NCI-H446 treated with DMSO at 0.1 percent for 48 hours (cell line): ENCODE data around the gene RFLNA.
"Not testable (repeated sequence)": the region's sequence is repeated elsewhere in the genome, so short reads cannot be mapped to it uniquely, and the experiment has no call there.

ENCODE experiments used
- DNase-seq: peaks from one replicate; lab custom pipeline; 2025; lab: John Stamatoyannopoulos, UW

RFLNA gene

DNA sequence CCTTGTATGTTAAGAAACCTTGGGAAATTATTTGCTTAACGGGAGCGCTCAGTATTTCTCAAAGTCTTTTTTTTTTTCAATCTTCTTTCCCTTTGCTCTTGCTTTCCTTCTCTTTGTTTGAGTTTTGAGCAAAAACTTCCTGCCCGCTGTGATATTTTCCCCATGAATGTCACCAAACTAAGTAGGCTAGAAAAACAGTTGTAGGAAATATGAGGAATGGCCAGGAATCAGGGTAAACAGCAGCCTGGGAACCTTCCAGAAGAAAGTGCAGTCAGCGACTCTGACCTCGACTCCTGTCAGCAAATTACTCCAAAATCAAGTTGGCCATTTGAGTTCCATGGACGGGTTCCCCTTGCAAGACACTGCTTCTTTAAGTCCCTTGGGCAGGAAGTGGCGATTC is 11.6 kb upstream of the RFLNA start:
- no peak for DNase-seq

DNA sequence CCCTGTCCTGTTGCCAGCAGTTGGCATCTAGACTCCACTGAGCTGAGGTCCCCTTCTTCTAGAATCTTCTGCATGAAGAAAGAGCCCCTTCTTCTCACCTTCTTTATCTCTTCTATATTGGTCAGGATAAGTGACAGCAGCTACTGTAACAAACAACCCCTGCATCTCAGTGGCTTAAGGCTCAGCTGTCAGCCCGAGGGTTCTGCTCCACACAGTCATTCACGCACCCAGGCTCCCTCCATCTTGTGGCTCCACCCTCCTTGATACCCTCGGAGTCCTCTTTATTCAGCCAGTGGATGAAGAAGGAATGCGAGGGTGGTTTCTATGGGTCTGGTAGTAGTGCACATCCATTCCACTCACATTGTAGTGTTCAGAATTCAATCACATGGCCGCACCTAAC is 10.5 kb upstream of the RFLNA start:
- DNase-seq: no peak

DNA sequence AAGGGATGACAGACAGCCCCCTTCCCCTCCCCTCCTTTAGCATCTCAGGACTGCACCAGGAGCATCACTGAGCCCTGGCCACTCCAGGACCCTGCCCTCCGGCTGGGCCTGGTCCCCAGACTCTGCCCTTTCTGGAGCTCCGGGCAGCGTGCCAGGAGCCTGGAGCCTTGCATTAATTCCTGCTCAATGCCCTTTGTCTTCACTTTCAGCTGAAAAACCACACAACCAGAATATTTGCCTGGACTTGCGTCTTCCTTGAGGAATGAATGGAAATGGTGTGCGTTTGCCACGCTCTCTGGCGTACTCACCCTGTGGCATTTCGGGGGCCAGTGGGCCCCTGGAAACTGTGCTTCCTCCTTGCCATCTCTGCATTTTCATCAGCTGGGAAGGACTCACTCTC is 8.5 kb upstream of the RFLNA start:
- no peak for DNase-seq

DNA sequence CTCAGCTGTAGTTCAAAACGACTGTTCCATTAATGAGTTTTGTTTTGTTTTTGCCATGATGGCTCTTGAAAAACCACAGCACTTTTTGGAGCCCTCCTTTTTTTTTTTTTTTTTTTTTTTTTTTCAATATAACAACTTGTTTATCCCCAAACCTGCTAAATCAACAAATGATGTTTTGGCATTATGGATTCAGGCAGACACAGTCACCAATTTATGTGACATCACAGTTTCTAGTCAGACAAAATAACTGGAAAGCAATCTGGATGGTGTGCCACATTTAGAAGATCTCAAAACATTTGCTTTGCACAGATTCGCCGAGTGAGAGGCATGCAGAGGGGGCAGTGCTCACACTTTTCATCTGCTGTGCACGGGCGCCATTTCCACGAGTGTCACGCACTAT is 7.9 kb upstream of the RFLNA start:
- DNase-seq: no peak

DNA sequence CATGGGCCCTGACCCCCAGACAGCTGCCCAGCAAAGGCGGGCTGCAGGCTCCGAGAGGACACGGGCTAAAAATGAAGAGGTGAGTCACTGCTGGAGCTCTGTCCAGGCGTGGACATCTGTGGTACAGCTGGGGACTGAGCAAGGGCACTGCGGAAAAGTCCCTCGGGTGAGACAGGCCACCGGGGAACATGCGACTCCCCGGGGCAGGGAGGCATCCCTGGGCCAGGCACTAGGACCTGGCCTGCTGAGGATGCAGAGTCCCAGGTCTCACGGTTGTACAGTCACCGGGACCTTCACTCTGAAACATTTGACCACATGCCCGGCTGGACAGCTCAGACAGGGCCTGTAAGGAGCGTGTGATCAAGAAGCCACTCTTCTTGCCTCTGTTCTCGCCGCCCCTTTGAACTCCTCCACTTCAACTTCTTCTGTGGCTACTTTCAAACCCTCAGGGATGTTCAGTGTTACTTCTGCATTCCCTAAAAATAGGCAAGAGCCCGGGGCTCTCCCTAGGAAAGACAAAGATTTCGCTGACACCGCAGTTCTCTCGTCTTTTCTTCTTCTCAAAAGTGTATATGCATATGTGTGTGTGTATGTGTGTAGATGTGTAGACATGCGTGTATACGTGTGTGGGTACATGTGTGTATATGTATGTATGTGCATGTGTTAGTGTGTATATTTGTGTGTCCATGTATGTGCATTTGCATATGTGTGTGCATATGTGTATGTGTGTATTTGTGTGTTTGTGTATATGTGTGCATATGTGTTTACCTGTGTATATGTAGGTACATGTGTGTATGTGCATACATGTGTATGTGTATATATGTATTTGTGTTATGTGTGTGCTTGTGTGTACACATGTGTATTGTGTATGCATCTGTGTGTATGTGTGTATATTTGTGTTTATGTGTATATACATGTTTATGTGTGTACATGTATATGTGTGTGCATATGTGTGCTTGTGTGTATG is 5.0 kb upstream of the RFLNA start:
- no peak for DNase-seq

DNA sequence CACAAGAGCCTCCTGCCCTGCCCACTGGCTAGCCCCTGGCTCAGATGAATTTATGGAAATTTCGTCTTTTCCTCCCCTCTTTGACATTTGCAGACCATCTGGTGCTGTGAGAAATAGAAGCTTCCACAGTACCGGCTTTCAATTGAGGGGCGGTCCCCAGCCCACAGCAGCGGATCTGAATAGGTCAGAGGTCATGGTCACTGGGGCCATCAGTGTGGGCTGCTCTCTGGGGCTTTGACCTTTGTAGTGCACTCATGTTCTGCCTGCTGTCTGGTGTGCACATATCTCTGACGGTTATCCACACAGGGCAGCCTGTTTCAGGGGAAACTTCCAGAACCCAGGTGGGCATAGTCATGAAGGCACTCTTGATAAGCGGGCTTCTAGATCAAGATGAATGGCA is 2.5 kb upstream of the RFLNA start:
- DNase-seq: no peak

DNA sequence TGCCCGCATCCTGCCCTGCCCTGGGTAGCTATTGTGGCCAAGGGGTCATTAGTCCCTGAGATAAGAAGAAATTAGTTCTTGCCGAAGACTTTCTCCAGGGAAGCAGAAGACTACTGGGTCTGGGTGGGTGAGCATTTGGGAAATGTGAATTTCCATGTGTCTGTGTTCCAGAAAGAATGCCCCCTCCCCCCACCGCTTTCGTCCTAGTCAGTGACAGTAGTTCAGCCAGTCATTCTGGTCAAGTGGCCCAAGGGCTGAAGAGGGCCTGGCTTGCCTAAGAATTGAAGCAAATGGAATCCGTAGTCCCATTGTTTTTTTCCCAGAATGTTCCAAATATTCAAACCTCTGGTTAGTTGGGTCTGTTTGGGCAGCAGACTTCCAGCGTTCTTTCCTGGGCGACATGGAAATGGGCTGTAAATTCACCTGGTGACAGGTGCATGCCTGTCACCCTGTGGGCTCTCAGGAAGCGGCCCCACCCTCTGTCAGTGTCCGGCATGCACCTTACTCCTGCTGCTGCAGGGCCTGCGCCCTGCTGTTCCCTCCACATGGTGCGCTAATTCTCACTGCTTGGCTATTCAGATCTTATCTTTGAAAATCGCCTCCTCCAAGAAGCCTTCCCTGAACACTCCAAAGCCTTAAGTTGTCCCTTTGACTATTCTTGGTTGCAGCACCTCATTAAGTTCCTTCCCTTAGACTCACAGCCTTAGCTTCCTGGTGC is 1.4 kb upstream of the RFLNA start:
- DNase-seq: no peak

DNA sequence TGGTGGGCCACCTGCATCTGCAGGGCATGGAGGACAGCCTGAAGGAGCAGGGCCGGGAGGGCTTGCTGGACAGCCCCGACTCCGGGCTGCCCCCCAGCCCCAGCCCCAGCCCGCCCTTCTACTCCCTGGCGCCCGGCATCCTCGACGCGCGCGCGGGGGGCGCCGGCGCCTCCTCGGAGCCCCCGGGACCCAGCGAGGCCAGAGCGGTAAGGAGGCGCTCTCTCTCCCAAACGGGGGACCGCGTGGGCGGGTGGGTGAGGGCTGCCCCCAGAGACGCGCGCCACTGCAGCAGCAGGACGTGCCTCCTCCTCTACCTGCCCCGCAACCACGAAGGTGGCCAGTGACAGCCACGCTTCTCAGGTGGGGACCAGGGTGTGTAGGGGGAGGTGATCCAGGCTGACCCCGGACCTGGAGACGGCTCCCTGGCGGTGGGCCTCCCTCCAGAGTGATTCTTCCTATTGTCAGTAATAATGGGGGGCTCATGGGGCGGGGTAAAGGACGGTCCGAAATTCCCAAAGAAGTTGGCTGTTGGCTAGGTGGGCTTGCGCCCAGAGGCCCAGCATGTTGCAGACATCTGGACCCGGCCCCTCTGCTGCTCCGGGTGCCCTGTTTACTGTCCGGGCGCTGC is 652 bp downstream of the RFLNA start:
- DNase-seq: no peak

DNA sequence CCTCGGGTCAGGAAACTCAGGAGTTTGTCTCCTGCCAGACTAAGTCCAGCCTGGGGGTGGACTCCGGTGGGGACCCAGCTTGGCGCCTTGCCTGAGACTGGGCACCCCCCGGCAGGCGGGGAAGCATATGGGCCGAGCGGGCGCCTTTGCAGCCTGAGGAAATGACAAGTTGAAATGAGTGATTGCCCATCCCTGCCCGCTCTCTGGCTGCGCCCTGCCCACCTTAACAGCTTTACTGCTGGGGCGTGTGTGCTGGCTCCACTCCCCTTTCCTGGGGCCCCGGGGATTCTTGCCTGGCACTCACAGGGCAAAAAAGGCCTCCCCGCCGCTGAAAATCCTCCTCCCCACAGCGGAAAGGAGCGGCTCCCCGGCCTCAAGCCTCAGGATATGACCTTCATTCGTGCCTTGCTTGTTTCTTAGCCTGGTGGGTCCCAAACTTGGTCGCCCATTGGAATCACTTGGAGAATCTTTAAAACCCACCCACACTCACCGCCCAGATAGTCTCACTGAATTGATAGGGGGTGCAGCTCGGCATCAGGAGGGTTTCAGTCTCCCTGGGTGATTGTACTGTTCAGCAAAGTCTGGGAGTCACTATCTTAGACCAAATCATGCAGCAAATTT is 1.5 kb downstream of the RFLNA start:
- DNase-seq: no peak

DNA sequence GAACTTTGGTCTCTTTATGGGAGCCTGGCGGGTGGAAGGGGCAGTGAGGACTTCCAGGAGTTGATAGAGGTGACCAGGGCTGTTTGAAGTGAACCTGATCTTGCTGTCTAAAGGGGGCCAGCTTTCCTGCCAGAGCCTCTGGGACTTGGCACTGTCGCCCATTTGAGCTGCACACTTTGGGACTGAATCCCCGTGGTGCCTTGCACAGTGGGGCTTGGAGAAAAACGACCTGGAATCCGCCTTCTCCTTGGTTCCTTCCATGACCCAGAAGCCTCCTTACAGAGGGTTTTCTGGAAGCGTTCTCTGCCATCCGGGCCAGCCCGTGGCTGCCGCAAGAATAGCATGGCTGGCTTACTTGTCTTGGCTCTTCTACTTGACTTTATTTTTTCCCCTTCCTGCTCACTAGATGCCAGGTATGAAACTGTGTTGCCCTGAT is 2.0 kb downstream of the RFLNA start:
- no peak for DNase-seq

DNA sequence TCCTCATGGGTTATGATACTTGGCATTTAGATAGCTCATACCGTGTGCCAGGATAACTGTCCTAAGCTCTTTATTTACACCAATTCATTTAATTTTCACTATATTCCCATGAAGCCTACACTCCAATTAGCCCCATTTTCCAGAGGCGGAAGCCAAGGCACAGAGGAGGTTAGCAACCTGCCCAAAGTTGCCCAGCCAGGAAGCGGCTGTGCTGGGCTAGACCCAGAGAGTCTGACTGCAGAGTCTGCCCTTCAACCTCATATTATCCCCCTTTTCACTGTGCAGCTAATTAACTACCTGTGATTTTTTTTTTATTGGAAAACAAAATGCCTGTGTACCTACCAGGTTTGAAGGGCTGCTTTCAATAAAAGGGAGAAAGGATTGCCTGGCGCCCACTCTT is 2.5 kb downstream of the RFLNA start:
- no peak for DNase-seq

DNA sequence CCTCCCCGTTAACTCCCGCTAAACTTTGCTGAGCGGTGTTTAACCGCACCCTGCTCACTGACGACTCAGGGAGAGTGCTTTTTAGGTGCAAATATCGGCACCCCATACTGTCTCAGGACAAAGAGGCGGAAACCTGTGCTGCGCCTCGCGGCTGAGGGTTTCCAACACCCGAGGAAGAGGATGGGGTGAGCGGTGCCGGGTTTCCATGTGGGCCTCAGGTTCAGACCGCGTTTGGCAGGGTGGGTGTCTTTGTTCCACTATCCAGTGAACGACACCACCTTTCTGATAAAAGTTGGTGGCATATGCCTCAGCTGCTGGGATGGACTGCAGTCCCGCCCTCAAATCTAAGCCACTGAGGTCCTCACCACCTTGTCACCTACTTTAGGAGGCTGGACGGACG is 3.0 kb downstream of the RFLNA start:
- DNase-seq: no peak

DNA sequence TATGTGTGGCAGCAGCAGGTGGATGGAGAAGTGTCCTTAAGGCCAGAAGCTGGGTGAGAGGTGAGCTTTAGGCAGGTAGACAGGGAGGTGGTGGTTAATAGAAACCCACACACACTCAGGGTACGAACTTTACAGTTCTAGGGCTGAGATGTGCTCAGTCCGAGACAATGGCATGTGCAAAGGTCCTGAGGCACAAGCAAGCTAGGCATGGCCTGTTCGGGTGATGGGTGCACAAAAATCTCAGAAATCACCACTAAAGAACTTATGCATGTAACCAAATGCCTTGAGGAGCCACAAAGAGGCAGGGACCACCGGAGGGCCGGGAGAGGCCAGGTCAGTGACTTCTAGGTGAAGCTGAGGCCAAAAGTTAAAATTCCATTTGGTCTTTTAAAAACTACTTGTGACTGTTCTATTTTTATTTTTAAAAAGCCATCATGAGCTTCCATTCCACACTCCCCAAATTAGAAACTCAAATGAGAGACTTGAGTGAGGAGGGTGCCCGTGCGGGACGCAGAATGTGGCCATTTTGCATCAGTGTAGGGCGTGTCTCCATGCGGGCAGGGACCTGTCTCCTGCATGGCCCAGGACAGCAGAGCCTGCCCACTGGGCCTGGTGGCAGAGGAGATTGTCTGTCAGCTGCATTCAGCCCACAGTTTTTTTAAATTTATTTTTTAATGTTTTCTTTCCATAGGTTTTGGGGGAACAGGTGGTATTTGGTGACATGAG is 4.0 kb downstream of the RFLNA start:
- DNase-seq: no peak

DNA sequence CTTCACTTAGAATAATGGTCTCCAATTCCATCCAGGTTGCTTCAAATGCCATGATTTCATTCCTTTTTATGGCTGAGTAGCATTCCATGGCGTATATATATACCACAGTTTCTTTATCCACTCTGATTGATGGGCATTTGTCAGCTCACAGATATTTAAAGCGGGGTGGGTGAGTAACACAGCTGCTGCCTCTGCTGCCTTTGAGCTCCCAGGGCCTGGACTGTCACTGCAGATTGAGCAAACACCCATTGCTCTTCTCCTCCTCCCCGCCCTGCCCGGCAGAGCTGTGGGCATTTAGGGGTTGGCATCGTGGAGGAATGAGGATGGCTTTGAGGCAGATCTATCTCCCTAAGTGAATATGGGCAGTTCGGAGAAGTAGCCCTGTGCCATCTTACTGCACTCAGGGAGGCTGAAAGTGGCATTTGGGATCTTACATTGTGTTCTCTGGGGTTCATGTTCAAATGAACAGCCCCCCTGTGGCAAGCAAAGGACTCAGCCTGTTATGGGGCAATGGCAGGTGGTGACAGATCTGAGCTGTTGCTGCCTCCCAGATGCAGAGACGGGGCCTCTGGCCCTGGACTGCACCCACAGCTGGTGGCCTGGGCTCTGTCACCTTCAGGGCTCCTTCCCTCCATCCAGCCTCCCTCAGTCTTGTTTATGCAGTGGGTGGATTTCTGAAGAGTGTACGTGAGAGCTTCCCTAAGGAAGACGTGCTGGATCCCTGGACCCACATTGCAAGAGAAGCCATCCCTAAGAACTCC is 4.9 kb downstream of the RFLNA start:
- DNase-seq: no peak

DNA sequence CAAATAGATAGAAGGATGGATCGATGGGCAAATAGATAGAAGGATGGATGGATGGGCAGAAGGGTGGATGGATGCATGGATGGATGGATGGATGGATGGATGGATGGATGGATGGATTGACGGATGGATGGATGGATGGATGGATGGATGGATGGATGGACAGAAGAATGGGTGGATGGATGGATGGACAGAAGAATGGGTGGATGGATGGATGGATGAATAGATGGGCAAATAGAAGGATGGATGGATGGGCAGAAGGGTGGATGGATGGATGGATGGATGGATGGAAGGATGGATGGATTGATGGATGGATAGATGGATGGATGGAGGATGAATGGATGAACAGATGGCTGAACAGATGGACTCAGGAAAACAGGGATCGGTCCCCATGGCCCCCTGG is 5.8 kb downstream of the RFLNA start:
- not testable (repeated sequence) for DNase-seq

DNA sequence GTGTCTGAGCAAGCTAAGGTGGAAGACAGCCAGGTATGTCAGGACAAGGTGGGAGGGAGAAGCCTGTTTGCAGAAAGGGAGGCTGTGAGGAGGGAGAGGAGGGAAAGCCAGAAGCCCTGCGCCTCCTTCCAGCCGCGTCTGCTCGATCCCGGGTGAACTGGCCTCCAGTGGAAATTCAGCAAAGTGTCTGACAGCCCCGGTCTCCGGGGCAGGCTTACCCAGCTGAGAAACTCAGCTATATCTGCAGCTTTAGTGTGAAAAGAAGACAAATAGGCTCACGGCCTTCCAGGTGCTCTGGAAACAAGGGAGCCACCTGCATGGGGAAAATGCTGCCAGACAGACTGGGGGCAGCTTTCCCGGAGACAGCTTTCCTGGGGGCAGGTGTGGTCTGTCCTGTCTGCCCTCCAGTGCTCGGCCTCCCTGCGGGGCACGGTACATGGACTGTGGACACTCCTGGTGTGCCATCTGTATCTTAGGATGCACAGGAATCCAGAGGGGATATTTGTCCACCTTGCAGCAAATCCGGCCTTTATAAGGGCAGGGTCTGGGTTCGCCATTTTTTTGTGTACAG is 6.3 kb downstream of the RFLNA start:
- no peak for DNase-seq

DNA sequence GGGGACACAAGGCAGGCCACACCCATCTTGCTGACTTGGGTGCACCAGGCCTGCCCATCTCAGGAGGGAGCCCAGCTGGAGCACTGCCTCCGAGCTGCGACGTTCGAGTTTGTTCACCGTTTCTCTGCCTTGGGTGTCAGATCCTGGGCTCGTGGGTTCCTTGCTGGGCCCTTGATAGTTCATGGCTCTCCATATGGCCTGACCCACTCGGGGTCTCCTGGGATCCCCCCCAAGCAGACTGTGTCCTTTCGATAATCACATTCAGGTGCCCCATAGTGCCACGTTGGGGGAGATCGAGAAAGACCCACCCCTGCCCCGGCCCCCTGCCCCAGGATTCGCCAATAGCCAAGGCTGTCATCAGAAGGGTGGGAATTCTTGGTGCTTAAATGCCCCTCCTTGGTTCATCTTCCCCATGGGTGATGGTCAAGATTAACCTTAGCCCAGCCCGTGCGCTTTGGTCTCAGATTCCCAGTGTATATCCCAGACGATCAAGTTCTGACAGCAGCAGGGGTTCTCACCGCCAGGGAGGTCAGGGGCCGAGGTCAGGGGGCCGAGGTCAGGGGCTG is 7.4 kb downstream of the RFLNA start:
- no peak for DNase-seq

DNA sequence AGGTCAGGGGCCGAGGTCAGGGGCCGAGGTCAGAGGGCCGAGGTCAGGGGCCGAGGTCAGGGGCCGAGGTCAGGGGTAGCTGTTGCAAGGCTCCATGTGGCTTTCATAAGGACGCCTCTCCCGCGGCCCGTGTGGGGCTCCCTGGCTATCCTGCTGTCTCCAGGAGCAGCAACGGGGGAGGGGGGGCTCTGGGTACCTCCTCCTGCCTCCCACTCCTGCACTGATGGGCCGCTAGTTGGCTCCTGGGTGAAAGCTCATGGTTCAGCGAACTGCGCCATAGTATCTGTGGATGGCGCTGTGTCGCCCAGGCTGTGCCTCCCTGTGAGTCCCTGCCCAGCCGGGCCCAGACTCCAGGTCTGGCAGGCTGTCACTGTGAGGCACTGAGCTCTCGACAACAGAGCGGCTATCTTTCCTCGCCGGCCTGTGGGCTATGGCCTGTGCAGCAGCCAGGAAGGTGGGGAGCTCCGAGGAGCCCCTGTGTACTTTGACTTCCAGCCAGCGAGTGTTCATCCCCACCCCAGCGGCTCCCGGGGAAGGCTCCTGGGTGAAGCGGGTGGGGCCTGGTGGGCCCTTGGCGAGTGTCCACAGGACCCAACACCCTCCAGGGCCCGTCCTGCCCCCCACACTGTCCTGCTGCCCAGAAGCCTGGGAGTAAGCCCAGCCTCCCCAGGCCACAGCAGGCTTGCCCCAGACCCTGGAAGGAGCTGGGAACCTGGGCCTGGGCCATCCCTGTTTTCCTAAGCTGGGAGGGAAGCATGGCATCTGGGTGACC is 8.1 kb downstream of the RFLNA start:
- DNase-seq: no peak

DNA sequence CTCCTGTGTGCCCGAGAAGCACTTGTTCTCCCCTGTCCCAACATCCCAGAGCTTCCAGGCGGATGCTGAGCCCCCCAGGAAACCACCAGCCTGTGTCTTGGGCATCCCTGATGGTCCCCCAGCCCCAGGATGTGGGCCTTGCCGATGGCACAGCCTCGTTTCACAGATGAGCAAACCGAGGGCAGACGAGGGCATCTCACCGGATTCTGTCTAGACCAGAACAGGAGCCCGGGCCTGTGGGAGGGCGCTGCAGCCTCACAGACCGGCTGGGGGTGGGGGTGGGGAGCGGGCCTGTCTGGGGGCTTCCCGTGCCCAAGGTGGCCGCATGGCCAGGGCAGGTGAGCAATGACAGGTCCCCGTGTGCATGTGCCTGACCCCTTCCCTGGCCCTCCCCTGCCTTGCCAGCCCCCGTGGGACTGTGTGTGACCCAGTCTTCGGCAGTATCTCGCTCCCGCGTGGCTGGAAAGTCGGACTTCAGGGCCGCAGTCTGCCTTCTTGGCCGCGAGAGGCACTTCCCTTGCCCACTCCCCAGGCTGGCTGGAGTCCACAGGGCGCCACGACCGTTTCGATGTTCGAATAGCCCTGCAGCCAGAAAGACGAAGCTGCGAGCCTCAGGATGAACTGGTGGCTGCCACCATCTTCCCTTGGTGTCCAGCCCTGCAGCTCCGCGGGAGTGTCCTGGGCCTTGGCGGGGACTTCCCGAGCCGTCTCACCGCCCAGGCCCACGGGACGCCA is 8.9 kb downstream of the RFLNA start:
- DNase-seq: no peak
